ENCODE data around the gene AUTS2.

GRCh38 chr7:70132852-70133690, 534.8 kb downstream of the AUTS2 start:
- TF ChIP-seq EZH2 (IDR thresholded peaks at IDR 0.05; ENCODE audit: insufficient read depth, poor library complexity, severe bottlenecking) (no peak), EZH2phosphoT487 (IDR thresholded peaks at IDR 0.05; ENCODE audit: insufficient read depth, low read depth) (no peak)

Data from GM23248 (cell line).